Measurements from ENCODE around the gene PKD1.
A peak's percentile ranks its signal among the peaks of the same experiment; 100 is the strongest.
"Not testable (repeated sequence)": the region's sequence is repeated elsewhere in the genome, so short reads cannot be mapped to it uniquely, and the experiment has no call there.

Gene PKD1

DNA sequence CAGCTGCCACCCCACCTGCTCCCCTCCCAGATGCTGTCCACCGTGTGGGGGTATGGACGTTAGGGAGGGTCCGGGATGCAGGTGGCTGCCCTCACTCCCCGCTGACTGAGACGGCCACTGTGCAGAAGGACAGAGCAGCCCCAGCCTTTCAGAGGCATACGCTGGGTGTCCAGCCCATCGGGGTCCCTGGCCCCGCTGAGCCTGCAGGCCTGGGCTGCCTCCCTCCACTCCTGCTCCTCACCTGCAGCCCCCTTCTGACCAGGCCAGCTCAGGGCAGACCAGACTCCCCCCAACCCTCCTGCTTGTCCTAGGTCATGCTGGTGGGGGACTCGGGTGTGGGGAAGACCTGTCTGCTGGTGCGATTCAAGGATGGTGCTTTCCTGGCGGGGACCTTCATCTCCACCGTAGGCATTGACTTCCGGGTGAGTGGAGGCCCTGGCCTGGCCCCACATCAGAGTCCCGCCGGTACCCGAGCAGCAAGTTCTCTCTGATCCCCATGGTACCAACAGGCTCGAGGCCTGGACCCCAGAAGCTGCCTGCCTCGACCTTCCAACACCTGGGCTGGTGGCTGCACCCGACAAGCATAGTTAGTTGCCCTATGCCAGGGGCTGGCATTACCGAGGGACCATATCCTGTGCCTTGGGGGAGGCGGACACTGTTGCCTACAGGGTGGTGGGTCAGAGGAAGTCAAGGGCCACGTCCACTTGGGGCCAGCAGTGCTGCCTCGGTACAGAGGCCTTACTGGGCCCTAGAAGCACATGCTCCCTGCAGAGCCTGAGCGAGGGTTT, 14.1 kb upstream of the PKD1 start:
- peak; percentile 66 for DNase-seq

DNA sequence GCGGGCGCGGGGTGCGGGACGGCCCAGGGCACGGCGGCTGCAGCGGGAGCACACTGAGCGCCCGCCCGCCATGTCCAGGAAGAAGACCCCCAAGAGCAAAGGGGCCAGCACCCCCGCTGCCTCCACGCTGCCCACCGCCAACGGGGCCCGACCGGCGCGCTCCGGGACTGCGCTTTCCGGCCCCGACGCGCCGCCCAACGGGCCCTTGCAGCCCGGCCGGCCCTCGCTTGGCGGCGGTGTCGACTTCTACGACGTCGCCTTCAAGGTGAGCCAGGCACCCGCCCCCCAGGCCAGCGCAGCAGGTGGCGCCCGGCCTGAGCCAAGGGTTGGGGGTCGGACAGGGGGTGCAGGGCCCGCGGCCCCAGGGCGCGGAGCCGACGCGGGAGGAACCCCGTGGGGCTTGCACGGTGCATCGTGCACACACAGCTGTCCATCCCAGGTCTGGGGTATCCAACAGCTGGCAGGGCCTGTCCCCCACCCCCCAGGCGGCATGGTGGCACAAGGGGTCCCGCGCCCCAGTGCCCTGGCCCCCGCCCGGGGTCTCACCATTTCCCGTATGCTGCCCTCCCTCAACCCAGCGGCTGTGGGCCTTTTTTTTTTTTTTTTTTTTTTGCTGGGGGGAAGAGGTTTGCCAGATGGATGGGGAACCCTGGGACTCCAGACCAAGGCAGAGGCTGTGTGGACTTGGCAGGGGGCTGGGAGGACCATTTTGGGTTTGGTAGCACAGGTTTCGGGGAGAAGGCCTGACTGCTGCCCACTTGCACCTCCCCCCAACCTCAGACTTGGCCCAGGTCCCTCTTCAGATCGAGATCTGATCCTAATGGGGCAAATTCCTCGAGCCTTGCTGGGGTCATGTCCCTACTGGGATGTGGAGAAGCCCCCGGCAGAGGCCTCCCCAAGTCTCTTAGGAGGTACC, 13.3 kb upstream of the PKD1 start:
- DNase-seq, result peak; percentile 61

GRCh38 chr16:2147981-2148671, 12.4 kb upstream of the PKD1 start, which contains the start of gene RAB26:
TSS of gene RAB26 (plus strand) at chr16:2148625. CDS start at chr16:2148784, 159 bp downstream.
- DNase-seq, result peak; percentile 65

GRCh38 chr16:2147378-2147777, 11.7 kb upstream of the PKD1 start:
- DNase-seq, result no peak

- DNase-seq, result no peak
These were observed 10.1 kb upstream of the PKD1 start for GRCh38 chr16:2145843-2146242.

DNA sequence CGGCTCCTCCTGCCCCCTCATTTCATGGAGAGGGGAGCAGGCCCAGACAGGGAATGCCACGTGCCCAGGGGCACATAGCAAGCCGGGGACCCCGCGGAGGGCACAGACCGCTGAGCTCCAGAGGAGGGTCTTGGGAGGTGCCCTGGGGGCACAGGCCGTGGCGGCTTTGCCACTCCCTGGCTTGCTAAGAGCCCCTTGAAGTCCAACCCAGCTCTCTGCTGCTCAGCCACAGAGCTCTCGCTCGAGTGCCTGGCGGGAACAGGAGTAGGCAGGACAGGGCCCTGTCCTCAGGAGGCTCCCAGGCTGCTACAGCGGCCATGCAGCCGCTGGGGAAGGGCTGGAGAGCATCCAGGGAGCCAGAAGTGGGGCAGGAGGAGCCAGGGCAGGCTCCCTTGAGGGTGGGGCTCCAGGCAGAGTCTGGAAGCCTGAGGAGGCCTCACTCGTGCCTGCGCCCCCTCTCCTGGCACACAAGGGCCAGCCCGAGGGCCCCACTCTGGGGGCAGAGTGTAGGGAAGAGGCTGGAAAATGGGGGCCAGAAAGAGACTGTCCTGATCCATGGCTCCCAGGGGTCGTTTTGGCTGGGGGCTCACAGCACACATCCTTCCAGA, 8.3 kb upstream of the PKD1 start:
- no peak for DNase-seq

DNA sequence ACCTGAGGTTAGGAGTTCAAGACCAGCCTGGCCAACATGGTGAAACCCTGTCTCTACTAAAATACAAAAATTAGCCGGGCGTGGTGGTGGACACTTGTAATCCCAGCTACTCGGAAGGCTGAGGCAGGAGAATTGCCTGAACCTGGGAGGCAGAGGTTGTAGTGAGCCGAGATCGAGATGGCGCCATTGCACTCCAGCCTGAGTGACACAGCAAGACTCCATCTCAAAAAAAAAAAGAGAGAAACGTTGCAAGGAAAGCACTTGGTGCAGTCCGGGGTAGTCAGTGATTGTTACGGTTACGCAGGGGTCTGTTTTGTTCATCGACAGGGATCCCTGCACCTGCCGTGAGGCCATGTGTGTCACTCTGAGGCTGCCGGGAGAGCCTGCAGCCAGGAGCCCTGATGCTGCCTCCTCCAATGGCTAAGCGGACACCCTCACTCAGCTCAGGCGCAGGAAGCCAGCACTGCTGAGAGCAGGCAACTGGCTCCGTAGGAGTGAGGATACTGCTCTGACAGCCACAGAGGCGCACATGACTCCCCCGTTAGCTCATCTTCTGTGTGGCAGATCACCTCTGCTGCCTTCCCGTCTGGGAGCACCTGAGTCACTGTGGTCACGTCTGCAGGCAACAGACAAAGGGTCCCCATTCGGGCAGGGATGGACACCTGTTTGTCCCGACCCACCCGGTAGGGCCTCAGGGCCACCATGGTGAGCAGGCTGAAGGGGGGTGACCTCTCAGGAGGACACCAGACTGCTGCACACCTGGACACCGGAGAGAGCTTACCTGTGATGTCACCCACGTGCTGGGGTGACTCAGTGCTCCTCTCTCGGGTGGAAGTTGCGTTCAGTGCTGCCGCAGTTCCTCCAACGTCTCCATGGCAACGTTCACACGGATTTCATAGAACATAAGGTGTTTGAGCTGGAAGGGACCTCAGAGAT, 7.5 kb upstream of the PKD1 start:
- DNase-seq, result peak; percentile 43

DNA sequence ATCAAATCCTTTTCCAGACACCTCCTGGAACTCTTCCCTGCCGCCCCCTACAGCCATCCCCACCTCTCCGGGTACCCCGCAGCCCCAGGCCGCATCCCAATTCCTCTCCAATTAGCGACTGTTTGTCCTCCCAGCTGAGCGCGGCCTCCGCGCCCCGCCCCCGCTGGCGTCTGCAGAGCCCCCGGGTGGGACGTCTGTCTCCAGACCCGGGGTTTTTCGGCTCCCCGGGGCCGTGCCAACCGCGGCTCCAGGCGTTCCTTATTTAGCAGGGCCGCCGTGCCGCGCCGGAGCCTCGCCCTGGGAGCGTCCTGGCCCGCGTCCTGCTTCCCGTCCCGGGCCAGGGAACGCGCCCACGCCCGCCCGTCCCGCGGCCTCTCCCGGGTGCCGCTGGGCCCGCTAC, 627 bp downstream of the PKD1 start:
- not testable (repeated sequence) for DNase-seq

DNA sequence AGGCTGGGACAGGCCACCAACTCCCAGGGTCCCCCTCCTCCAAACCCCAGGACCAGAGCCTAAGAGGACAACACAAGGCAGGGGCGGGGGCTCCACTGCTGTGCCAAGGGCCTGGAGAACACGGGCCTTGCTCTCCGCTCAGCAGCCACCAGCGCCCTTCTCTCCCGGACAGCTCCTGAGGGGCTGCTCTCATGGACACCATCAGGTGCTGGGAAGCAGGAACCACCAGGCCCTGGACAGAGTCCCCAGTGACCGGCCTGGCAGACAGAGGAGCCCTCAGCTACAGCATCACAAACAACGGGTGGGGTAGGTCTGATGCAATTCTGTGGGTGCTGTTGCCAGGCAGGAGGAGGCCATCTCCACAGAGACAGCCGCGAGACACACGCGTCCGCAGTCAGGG, 1.9 kb downstream of the PKD1 start:
- DNase-seq, result not testable (repeated sequence)

DNA sequence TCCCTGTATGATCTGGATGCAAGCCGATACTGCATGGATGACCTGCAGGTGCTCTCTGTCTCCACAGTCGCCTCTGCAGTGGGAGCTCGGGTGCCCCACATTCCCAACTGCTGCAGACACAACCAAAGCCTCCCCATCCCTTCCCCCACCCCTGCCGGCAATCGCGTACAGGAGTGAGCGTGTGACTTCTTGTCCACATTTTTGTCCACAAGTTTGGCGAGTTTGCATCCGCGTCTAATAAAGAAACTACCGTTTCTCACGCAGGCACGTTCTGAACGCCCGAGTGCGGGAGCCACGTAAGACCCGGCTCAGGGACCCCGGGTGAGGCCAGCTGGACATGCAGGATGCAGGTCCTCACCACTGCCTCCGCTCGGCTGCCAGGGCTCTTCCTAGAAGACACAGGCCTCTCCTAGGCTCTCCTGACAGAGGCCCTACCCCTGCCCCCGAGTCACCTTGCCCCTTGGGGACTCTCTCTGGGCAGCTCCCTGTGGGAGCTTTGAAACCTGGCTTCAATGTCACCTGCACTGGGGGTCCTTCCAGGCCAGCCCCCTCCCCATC, 5.7 kb downstream of the PKD1 start:
- DNase-seq, result not testable (repeated sequence)

DNA sequence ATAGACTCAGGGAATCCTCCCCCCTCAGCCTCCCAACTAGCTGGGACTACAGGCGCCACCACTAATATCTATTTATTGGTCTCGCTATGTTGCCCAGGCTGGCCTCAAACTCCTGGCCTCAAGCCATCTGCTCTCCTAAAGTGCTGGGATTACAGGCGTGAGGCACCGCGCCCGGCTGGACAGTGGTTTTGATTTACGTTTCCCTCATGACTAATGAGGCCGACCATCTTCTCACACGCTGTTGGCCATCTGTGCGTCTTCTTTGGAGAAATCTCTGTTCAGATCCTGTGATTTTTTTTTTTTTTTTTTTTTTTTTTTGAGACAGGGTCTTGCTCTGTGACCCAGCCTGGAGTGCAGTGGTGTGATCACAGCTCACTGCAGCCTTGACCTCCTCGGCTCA, 6.4 kb downstream of the PKD1 start:
- not testable (repeated sequence) for DNase-seq

DNA sequence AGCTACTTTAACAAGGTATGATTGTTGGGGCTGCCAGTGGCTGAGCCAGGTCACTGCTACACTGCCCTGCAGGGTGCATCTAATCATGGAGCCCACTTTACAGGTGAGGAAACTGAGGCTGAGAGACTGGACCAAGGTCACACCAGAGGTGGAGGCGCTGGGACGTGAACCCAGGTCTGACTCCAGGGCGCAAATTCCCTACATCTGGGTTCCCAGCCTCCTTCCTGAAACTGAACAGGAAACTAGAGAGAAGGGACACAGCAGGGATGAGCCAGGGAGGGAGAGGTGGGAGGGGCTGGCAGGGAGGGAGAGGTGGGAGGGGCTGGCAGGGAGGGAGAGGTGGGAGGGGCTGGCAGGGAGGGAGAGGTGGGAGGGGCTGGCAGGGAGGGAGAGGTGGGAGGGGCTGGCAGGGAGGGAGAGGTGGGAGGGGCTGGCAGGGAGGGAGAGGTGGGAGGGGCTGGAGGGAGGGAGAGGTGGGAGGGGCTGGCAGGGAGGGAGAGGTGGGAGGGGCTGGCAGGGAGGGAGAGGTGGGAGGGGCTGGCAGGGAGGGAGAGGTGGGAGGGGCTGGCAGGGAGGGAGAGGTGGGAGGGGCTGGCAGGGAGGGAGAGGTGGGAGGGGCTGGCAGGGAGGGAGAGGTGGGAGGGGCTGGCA, 7.9 kb downstream of the PKD1 start:
- DNase-seq, result peak; percentile 47

DNA sequence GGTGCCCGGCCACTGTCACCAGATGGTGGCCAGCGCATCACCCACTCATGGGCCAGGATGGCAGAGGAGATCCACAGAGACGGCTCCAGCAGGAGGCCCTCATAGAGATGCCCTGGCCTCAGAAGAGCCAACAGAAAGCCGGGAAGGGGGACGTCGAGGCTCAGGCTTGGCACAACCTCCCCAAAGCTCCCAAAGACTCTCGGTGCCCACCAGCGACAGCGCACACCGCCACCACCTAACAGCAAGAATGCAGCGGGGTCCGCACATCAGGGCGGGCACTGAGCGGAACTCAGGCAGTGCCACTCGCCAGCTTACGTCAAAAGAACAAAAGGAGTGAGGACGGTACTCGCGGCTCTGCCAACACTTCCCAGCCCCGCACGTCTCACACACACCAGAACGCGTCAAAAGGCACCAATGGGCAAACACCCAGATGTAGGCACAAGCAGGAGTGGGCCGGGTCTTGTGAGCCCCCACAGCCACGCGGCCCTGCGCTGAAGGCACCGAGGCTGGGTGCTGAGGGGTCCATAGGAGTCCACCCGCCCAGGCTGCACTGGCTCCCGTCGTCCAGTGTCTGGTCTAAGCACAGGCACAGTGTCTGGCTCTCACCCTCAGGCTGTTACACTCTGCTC, 8.7 kb downstream of the PKD1 start:
- DNase-seq, result not testable (repeated sequence)

GRCh38 chr16:2126161-2126743, 9.4 kb downstream of the PKD1 start:
- DNase-seq, result not testable (repeated sequence)

DNA sequence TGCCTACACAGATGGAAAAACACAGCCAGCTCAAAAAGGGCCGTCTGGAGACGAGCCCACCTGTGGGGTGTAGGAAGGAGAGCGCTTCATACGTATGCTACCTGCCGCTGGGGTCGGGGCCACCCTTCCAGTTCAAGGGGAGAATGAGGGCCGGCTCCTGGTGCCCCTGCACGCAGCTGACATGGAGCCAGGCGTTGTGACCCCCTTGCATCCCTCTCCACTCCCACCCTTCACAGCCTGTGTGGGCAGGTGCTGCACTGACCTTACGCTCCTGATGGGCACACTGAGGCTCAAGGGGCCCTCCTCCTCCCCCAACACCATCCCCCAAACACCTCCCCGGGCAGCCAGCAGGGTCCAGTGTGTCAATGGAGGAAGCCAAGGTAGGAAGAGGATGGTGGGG, 10.1 kb downstream of the PKD1 start:
- not testable (repeated sequence) for DNase-seq

- DNase-seq, result not testable (repeated sequence)
These were observed 10.8 kb downstream of the PKD1 start for GRCh38 chr16:2124694-2125444.

- DNase-seq, result not testable (repeated sequence)
These were observed 11.4 kb downstream of the PKD1 start for GRCh38 chr16:2124377-2124693.

- DNase-seq, result not testable (repeated sequence)
These were observed 11.9 kb downstream of the PKD1 start for GRCh38 chr16:2123706-2124376.

All from stimulated activated CD8-positive, alpha-beta memory T cell treated with anti-CD3 and anti-CD28 coated beads, Interleukin-4, amount 100 ng/mL, for 48 hours (primary cell).